ENCODE measurements around the gene CYP27B1.

DNA sequence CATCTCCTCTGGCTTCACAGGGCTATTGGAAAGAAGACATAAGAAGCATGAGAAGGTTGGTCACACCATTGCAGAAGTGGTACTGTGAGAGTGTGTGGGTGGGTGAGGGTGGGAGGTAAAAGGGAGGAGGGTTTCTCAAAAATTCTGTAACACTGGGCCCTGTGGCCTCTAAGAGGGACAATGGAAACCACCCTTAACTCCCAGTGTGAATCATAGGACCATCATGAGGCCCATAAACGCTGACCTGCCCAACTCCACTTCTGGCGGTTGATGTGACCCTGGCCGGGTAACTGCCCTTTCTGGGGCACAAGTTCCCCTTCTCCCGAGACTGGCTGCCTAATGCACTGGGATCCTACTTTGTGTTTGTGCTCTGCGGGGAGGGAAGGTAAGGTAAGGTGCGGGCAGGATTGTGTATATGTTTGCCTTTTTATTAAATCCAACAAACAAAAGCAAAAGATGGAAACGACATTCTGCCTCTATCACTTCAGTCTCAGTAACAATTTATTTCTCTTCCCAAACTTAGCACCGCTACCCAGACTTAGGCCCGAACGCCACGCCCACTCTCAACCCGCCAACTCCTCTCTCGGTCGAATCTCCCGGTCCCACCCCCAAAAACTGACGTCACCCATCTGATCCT is 4.5 kb upstream of the CYP27B1 start:
- TF ChIP-seq TAF1 (IDR thresholded peaks at IDR 0.05; ENCODE audit: borderline replicate concordance, low read depth, low read length) (no peak), POLR2AphosphoS5 (IDR thresholded peaks at IDR 0.05; ENCODE audit: low read depth, low read length) (no peak), POLR2A (IDR thresholded peaks at IDR 0.05; ENCODE audit: low read depth, low read length) (no peak)
